GM23338 (cell line): Measurements from ENCODE around the gene PPP2R2D. TPM values are rescaled to one million over a fixed set of nuclear protein-coding genes. Genes with fewer than 3 reads are reported as not detected.
A peak's percentile ranks its signal among the peaks of the same experiment; 100 is the strongest.

Source experiments
- ATAC-seq: fragments of 200-7000 bp; cut with Tn5 transposase; 3 replicates; pipeline ENCODE4 v1.9.1; 2020
- DNase-seq: peaks from one replicate; pipeline ENCODE4 v3.0.0-alpha.2; 2015; ENCODE audit warnings: low spot score
- H2AFZ ChIP-seq: fragments of 200-600 bp; sonication (generic); 2 replicates; pipeline ENCODE4 v1.8.0; 2016; ENCODE audit warnings: antibody characterized with exemption, mild to moderate bottlenecking, moderate library complexity
- H3F3A ChIP-seq: fragments of 200-600 bp; sonication (generic); replicated peaks from 2 replicates; pipeline ENCODE4 v1.8.0; 2017; ENCODE audit warnings: antibody characterized with exemption, mixed run types, low read depth
- H3K27ac ChIP-seq: fragments of 200-600 bp; sonication (generic); 2 replicates; pipeline ENCODE4 v1.6.1; 2016; ENCODE audit warnings: low read depth
- H3K27me3 ChIP-seq: fragments of 200-600 bp; sonication (generic); 2 replicates; pipeline ENCODE4 v1.8.0; 2016; ENCODE audit warnings: mild to moderate bottlenecking, mixed run types, moderate library complexity; ENCODE audit not compliant: insufficient read depth
- H3K36me3 ChIP-seq: fragments of 200-600 bp; sonication (generic); 2 replicates; pipeline ENCODE4 v1.8.0; 2016; ENCODE audit warnings: mild to moderate bottlenecking; ENCODE audit not compliant: insufficient read depth
- H3K4me1 ChIP-seq: fragments of 200-600 bp; sonication (generic); 2 replicates; pipeline ENCODE4 v1.8.0; 2016; ENCODE audit warnings: mild to moderate bottlenecking, moderate library complexity; ENCODE audit not compliant: insufficient read depth
- H3K4me2 ChIP-seq: fragments of 200-600 bp; sonication (generic); 2 replicates; pipeline ENCODE4 v1.7.1; 2017; ENCODE audit warnings: mixed run types
- H3K4me3 ChIP-seq: fragments of 200-600 bp; sonication (generic); 2 replicates; pipeline ENCODE4 v1.6.1; 2016; ENCODE audit warnings: mixed run types
- H3K79me2 ChIP-seq: fragments of 200-600 bp; sonication (generic); replicated peaks from 2 replicates; pipeline ENCODE4 v1.8.0; 2017; ENCODE audit warnings: mild to moderate bottlenecking; ENCODE audit not compliant: insufficient read depth
- H3K9me2 ChIP-seq: fragments of 200-600 bp; sonication (generic); 2 replicates; pipeline ENCODE4 v1.8.0; 2017; ENCODE audit not compliant: insufficient read depth
- H4K20me1 ChIP-seq: fragments of 200-600 bp; sonication (generic); replicated peaks from 2 replicates; pipeline ENCODE4 v1.8.0; 2017; ENCODE audit warnings: mild to moderate bottlenecking; ENCODE audit not compliant: insufficient read depth
- H3K27ac Mint-ChIP-seq: 2 replicates; pipeline ENCODE4 v1.8.0; 2020; ENCODE audit warnings: inconsistent platforms, mild to moderate bottlenecking, moderate library complexity, mixed read lengths
- H3K27me3 Mint-ChIP-seq: 3 replicates; pipeline ENCODE4 v1.8.0; 2022; ENCODE audit warnings: low read depth, mild to moderate bottlenecking, moderate library complexity, mixed read lengths, inconsistent platforms; ENCODE audit not compliant: insufficient read depth, poor library complexity
- H3K36me3 Mint-ChIP-seq: 3 replicates; pipeline ENCODE4 v1.8.0; 2021; ENCODE audit warnings: low read depth, mild to moderate bottlenecking, inconsistent platforms, moderate library complexity, mixed read lengths
- H3K4me1 Mint-ChIP-seq: 3 replicates; pipeline ENCODE4 v1.8.0; 2020; ENCODE audit warnings: mild to moderate bottlenecking, inconsistent platforms, mixed read lengths
- H3K4me3 Mint-ChIP-seq: 3 replicates; pipeline ENCODE4 v1.8.0; 2021; ENCODE audit warnings: moderate library complexity, mild to moderate bottlenecking, inconsistent platforms, mixed read lengths
- H3K9me3 Mint-ChIP-seq: 3 replicates; pipeline ENCODE4 v1.8.0; 2020; ENCODE audit warnings: moderate library complexity, mild to moderate bottlenecking, inconsistent platforms, mixed read lengths
- CREB1 ChIP-seq: fragments of 250-450 bp; sonication (Bioruptor Pico); IDR thresholded peaks from 2 replicates; pipeline ENCODE4 v1.5.0; 2020; ENCODE audit warnings: low read depth, mild to moderate bottlenecking, moderate library complexity
- EZH2 ChIP-seq: fragments of 200-600 bp; sonication (generic); IDR thresholded peaks from one replicate; pipeline ENCODE4 v1.8.0; 2017; ENCODE audit warnings: antibody characterized with exemption, mild to moderate bottlenecking, low read depth; ENCODE audit not compliant: unreplicated experiment
- EZH2phosphoT487 ChIP-seq: fragments of 200-600 bp; sonication (generic); IDR thresholded peaks from one replicate; pipeline ENCODE4 v1.8.1; 2018; ENCODE audit warnings: antibody characterized with exemption; ENCODE audit not compliant: unreplicated experiment
- JUNB ChIP-seq: IDR thresholded peaks from one replicate; pipeline ENCODE4 v1.6.1; 2016; ENCODE audit warnings: antibody characterized with exemption; ENCODE audit not compliant: unreplicated experiment
- NANOG ChIP-seq: IDR thresholded peaks from 2 replicates; pipeline ENCODE4 v1.6.1; 2016; ENCODE audit warnings: antibody characterized with exemption, borderline replicate concordance
- POLR2AphosphoS5 ChIP-seq: IDR thresholded peaks from 2 replicates; pipeline ENCODE4 v1.6.1; 2016; ENCODE audit warnings: antibody characterized with exemption, low read depth
- STAT1 ChIP-seq: IDR thresholded peaks from one replicate; pipeline ENCODE4 v1.6.1; 2016; ENCODE audit warnings: antibody characterized with exemption; ENCODE audit not compliant: unreplicated experiment
- ZNF114 ChIP-seq: fragments of 250-450 bp; sonication (Bioruptor Pico); IDR thresholded peaks from 2 replicates; pipeline ENCODE4 v1.5.0; 2020; ENCODE audit warnings: mild to moderate bottlenecking, moderate library complexity
- ZNF331 ChIP-seq: fragments of 250-450 bp; sonication (Bioruptor Pico); IDR thresholded peaks from 2 replicates; pipeline ENCODE4 v1.5.0; 2020; ENCODE audit warnings: low read depth, mild to moderate bottlenecking, moderate library complexity
- polyA plus RNA-seq: library from polyadenylated mRNA; unstranded; fragments of >200 nt; fragmentation: Nextera tagmentation; extraction: Ambion mirVana; gene quantifications from 2 replicates; pipeline ENCODE4 v1.2.1, GENCODE V29; 2016
- total RNA-seq: library from RNA; depleted of rRNA; stranded (reverse); fragments of >200 nt; shearing (Covaris generic); gene quantifications from 2 replicates; pipeline ENCODE4 v1.2.3, GENCODE V29; 2014
- TF ChIP-seq, protein P1 (sequence below): IDR thresholded peaks from one replicate; pipeline ENCODE4 v1.6.1; 2018; ENCODE audit warnings: antibody characterized with exemption; ENCODE audit not compliant: unreplicated experiment
- TF ChIP-seq, protein P2 (sequence below): fragments of 250-450 bp; sonication (Bioruptor Pico); IDR thresholded peaks from 2 replicates; pipeline ENCODE4 v1.5.0; 2020; ENCODE audit warnings: mild to moderate bottlenecking, moderate library complexity
- TF ChIP-seq, protein P3 (sequence below), 2 experiments: fragments of 200-600 bp in 1 of 2; sonication (generic) in 1 of 2; conservative IDR thresholded peaks; 2 replicates each; pipeline versions ENCODE4 v1.5.1 to v1.6.1; 2016 to 2017; ENCODE audit warnings: antibody characterized with exemption in 2 of 2, low read depth in 2 of 2, mild to moderate bottlenecking in 2 of 2, moderate library complexity in 1 of 2
- TF ChIP-seq, protein P4 (sequence below): IDR thresholded peaks from 2 replicates; pipeline ENCODE4 v1.6.1; 2016; ENCODE audit warnings: antibody characterized with exemption

PPP2R2D gene
- total and polyA plus RNA-seq, 2 experiments from 2014 or later: 28.8 to 33.7 TPM

DNA sequence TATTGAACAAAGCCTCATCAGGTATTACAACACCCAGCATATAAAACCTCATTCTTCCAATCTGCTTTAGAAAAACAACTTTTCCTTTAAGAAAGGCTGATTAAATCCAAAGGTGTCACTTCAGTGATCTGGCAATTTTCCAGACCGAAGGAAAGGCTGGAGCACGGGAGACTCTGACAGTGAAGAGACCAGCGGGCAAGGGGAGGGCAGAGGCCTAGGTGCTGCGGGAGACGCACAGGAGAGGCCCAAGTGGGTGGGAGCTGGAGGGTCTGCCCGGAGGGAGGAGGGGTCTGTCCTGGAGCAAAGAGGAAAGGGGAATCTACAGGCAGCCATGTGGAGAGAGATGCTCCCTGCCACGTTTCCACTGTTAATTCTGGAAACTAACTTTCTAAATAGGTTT, 24.3 kb upstream of the PPP2R2D start:
- Mint-ChIP-seq H3K4me1 (peaks cover 6% of the 10 kb centered on the region), H3K9me3 (peaks cover 6% of the 10 kb centered on the region; the same call in 2 of the 3 replicates), H3K27ac (no peak overlapping the region), H3K4me3 (no peak overlapping the region), H3K36me3 (peaks cover 4% of the 10 kb centered on the region; the same call in 2 of the 3 replicates), H3K27me3 (peaks cover 13% of the 10 kb centered on the region)
- DNase-seq (no peak), ATAC-seq (no peak)
- Histone ChIP-seq H3K27me3 (no peaks in the 10 kb centered on the region), H3K36me3 (no peaks in the 10 kb centered on the region), H3F3A (no peaks in the 10 kb centered on the region), H3K4me2 (no peak overlapping the region), H2AFZ (peak overlapping the region; percentile 49; the same call in 1 of the 2 replicates), H3K79me2 (no peaks in the 10 kb centered on the region), H4K20me1 (no peaks in the 10 kb centered on the region), H3K4me3 (no peak overlapping the region), H3K27ac (no peak overlapping the region), H3K9me2 (no peaks in the 10 kb centered on the region), H3K4me1 (no peaks in the 10 kb centered on the region; the same call in 1 of the 2 replicates)
- TF ChIP-seq ZNF114 (no peak), EZH2phosphoT487 (no peak), NANOG (no peak), JUNB (no peak), STAT1 (no peak), ZNF331 (CRISPR knock-in tag) (no peak), EZH2 (no peak), CREB1 (no peak), POLR2AphosphoS5 (no peak)
- TF ChIP-seq, protein P1, sequence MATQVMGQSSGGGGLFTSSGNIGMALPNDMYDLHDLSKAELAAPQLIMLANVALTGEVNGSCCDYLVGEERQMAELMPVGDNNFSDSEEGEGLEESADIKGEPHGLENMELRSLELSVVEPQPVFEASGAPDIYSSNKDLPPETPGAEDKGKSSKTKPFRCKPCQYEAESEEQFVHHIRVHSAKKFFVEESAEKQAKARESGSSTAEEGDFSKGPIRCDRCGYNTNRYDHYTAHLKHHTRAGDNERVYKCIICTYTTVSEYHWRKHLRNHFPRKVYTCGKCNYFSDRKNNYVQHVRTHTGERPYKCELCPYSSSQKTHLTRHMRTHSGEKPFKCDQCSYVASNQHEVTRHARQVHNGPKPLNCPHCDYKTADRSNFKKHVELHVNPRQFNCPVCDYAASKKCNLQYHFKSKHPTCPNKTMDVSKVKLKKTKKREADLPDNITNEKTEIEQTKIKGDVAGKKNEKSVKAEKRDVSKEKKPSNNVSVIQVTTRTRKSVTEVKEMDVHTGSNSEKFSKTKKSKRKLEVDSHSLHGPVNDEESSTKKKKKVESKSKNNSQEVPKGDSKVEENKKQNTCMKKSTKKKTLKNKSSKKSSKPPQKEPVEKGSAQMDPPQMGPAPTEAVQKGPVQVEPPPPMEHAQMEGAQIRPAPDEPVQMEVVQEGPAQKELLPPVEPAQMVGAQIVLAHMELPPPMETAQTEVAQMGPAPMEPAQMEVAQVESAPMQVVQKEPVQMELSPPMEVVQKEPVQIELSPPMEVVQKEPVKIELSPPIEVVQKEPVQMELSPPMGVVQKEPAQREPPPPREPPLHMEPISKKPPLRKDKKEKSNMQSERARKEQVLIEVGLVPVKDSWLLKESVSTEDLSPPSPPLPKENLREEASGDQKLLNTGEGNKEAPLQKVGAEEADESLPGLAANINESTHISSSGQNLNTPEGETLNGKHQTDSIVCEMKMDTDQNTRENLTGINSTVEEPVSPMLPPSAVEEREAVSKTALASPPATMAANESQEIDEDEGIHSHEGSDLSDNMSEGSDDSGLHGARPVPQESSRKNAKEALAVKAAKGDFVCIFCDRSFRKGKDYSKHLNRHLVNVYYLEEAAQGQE: no peak
- TF ChIP-seq, protein P2, sequence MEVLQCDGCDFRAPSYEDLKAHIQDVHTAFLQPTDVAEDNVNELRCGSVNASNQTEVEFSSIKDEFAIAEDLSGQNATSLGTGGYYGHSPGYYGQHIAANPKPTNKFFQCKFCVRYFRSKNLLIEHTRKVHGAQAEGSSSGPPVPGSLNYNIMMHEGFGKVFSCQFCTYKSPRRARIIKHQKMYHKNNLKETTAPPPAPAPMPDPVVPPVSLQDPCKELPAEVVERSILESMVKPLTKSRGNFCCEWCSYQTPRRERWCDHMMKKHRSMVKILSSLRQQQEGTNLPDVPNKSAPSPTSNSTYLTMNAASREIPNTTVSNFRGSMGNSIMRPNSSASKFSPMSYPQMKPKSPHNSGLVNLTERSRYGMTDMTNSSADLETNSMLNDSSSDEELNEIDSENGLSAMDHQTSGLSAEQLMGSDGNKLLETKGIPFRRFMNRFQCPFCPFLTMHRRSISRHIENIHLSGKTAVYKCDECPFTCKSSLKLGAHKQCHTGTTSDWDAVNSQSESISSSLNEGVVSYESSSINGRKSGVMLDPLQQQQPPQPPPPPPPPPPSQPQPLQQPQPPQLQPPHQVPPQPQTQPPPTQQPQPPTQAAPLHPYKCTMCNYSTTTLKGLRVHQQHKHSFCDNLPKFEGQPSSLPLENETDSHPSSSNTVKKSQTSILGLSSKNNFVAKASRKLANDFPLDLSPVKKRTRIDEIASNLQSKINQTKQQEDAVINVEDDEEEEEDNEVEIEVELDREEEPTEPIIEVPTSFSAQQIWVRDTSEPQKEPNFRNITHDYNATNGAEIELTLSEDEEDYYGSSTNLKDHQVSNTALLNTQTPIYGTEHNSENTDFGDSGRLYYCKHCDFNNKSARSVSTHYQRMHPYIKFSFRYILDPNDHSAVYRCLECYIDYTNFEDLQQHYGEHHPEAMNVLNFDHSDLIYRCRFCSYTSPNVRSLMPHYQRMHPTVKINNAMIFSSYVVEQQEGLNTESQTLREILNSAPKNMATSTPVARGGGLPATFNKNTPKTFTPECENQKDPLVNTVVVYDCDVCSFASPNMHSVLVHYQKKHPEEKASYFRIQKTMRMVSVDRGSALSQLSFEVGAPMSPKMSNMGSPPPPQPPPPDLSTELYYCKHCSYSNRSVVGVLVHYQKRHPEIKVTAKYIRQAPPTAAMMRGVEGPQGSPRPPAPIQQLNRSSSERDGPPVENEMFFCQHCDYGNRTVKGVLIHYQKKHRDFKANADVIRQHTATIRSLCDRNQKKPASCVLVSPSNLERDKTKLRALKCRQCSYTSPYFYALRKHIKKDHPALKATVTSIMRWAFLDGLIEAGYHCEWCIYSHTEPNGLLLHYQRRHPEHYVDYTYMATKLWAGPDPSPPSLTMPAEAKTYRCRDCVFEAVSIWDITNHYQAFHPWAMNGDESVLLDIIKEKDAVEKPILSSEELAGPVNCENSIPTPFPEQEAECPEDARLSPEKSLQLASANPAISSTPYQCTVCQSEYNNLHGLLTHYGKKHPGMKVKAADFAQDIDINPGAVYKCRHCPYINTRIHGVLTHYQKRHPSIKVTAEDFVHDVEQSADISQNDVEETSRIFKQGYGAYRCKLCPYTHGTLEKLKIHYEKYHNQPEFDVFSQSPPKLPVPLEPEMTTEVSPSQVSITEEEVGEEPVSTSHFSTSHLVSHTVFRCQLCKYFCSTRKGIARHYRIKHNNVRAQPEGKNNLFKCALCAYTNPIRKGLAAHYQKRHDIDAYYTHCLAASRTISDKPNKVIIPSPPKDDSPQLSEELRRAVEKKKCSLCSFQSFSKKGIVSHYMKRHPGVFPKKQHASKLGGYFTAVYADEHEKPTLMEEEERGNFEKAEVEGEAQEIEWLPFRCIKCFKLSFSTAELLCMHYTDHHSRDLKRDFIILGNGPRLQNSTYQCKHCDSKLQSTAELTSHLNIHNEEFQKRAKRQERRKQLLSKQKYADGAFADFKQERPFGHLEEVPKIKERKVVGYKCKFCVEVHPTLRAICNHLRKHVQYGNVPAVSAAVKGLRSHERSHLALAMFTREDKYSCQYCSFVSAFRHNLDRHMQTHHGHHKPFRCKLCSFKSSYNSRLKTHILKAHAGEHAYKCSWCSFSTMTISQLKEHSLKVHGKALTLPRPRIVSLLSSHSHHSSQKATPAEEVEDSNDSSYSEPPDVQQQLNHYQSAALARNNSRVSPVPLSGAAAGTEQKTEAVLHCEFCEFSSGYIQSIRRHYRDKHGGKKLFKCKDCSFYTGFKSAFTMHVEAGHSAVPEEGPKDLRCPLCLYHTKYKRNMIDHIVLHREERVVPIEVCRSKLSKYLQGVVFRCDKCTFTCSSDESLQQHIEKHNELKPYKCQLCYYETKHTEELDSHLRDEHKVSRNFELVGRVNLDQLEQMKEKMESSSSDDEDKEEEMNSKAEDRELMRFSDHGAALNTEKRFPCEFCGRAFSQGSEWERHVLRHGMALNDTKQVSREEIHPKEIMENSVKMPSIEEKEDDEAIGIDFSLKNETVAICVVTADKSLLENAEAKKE (CRISPR knock-in tag): no peak
- TF ChIP-seq, protein P3, sequence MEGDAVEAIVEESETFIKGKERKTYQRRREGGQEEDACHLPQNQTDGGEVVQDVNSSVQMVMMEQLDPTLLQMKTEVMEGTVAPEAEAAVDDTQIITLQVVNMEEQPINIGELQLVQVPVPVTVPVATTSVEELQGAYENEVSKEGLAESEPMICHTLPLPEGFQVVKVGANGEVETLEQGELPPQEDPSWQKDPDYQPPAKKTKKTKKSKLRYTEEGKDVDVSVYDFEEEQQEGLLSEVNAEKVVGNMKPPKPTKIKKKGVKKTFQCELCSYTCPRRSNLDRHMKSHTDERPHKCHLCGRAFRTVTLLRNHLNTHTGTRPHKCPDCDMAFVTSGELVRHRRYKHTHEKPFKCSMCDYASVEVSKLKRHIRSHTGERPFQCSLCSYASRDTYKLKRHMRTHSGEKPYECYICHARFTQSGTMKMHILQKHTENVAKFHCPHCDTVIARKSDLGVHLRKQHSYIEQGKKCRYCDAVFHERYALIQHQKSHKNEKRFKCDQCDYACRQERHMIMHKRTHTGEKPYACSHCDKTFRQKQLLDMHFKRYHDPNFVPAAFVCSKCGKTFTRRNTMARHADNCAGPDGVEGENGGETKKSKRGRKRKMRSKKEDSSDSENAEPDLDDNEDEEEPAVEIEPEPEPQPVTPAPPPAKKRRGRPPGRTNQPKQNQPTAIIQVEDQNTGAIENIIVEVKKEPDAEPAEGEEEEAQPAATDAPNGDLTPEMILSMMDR (conservative IDR thresholded peaks at IDR 0.05; ENCODE audit: low read depth in 2 of 2): no peak
- TF ChIP-seq, protein P4, sequence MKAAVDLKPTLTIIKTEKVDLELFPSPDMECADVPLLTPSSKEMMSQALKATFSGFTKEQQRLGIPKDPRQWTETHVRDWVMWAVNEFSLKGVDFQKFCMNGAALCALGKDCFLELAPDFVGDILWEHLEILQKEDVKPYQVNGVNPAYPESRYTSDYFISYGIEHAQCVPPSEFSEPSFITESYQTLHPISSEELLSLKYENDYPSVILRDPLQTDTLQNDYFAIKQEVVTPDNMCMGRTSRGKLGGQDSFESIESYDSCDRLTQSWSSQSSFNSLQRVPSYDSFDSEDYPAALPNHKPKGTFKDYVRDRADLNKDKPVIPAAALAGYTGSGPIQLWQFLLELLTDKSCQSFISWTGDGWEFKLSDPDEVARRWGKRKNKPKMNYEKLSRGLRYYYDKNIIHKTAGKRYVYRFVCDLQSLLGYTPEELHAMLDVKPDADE: no peak
